OCI-LY3 (cell line): ENCODE data around the gene NSFL1C.

Source experiments
- CTCF ChIP-seq: fragments of 200-600, 300-600 bp; sonication (generic); IDR thresholded peaks from 2 replicates; pipeline ENCODE4 v1.5.1; 2014; ENCODE audit warnings: antibody characterized with exemption, low read length, low read depth
- EZH2phosphoT487 ChIP-seq: fragments of 200-600 bp; shearing (Covaris generic); IDR thresholded peaks from 2 replicates; pipeline ENCODE4 v1.6.1; 2018; ENCODE audit warnings: antibody characterized with exemption, mixed run types, low read depth

- TF ChIP-seq EZH2phosphoT487 (no peak), CTCF (no peak)
Measured at GRCh38 chr20:1474325-1474724, 7.7 kb upstream of the NSFL1C start.
